Ovary (tissue), 9 donors: ENCODE results near the gene MAD2L1BP. TPM values are rescaled to one million over a fixed set of nuclear protein-coding genes. Genes with fewer than 3 reads are reported as not detected.
A peak's percentile ranks its signal among the peaks of the same experiment; 100 is the strongest.

Experiments used
- DNase-seq, 5 donors: peaks; one replicate each; pipeline ENCODE4 v3.0.0-alpha.2; 2019 to 2020
- H3K27ac ChIP-seq, 2 donors: fragments of 200-600 bp; one replicate each; pipeline versions ENCODE4 v1.5.1 to v1.8.0; 2019 to 2022
- H3K27me3 ChIP-seq: fragments of 200-600 bp; one replicate; pipeline ENCODE4 v1.8.0; 2022
- H3K36me3 ChIP-seq: fragments of 200-600 bp; sonication (generic); one replicate; pipeline ENCODE4 v1.5.1; 2019
- H3K4me1 ChIP-seq: one replicate; pipeline ENCODE4 v1.8.1; 2013; ENCODE audit warnings: mild to moderate bottlenecking, moderate library complexity; ENCODE audit not compliant: insufficient read depth
- H3K4me3 ChIP-seq: fragments of 200-600 bp; sonication (generic); one replicate; pipeline ENCODE4 v1.5.1; 2017
- H3K9me3 ChIP-seq, 2 donors: fragments of 200-600 bp in 1 of 2; sonication (generic) in 1 of 2; one replicate each; pipeline versions ENCODE4 v1.5.1 to v1.8.1; 2013 to 2019; ENCODE audit warnings: mild to moderate bottlenecking in 1 of 2, moderate library complexity in 1 of 2
- EP300 ChIP-seq: sonication (generic); formaldehyde crosslinking; IDR thresholded peaks from one replicate; pipeline ENCODE4 v1.6.1; 2017; ENCODE audit warnings: antibody characterized with exemption
- POLR2A ChIP-seq: fragments of 450-650 bp; IDR thresholded peaks from one replicate; pipeline ENCODE4 v1.6.1; 2017; ENCODE audit warnings: antibody characterized with exemption, mild to moderate bottlenecking, moderate library complexity
- WGBS, 3 donors: extraction: QIAGEN DNeasy Blood & Tissue Kit in 1 of 3; methylation state at CpG; one replicate each; pipeline versions ENCODE4 v1.1.5 to v1.1.7; 2013 to 2017; 5-methylcytosine and 5-hydroxymethylcytosine counted together
- intact Hi-C, 4 donors: fragments of 100-400 bp; cut with DNase I; formaldehyde crosslinking; loops; one replicate each; pipeline versions ENCODE4 v1.11.0 to v1.15.1; 2022 to 2023
- polyA plus RNA-seq, 2 donors: library from polyadenylated mRNA; stranded (reverse); fragments of 200-250 nt in 1 of 2; fragments of 350-450 nt in 1 of 2; fragmentation: Illumina TruSeq in 1 of 2; extraction: RNeasy Lipid Tissue Mini Kit (QIAGEN cat#74804) in 1 of 2; gene quantifications; one replicate each; pipeline ENCODE4 v1.2.3, GENCODE V29; 2013 to 2014
- total RNA-seq, 7 donors: library from RNA; depleted of rRNA in 2 of 7; stranded (reverse); fragments of >200 nt in 2 of 7; fragmentation: NEBNext Ultra II Directional in 3 of 7; extraction: Animal tissue kit (Norgen Biotek cat#: 25700) in 3 of 7; gene quantifications; one replicate each; pipeline versions ENCODE4 v1.1.0 to v1.2.4, GENCODE V29; 2016 to 2023
- TF ChIP-seq, protein P1 (sequence below), 3 donors: fragments of 450-650 bp in 2 of 3; fragments of 200-600 bp in 1 of 3; IDR thresholded peaks; one replicate each; pipeline versions ENCODE4 v1.5.1 to v1.8.0; 2016 to 2022; ENCODE audit warnings: antibody characterized with exemption in 3 of 3, mild to moderate bottlenecking in 1 of 3
- donor health status: DM: no; HTN: no; CAD: no; lungs with moderate emphysema.
- donor health status: DM: no; HTN: no; CAD: no.
- donor health status: Bipolar disorder and iron deficiency.
- donor health status: DM: yes; HTN: yes; CAD: no.
- donor health status: DM: no; HTN: no; CAD: no.
- donor health status: DM: yes; HTN: yes; CAD: no.

Gene MAD2L1BP
- total and polyA plus RNA-seq, 9 donors: 11.9 to 28.4 (median 16.8) TPM

DNA sequence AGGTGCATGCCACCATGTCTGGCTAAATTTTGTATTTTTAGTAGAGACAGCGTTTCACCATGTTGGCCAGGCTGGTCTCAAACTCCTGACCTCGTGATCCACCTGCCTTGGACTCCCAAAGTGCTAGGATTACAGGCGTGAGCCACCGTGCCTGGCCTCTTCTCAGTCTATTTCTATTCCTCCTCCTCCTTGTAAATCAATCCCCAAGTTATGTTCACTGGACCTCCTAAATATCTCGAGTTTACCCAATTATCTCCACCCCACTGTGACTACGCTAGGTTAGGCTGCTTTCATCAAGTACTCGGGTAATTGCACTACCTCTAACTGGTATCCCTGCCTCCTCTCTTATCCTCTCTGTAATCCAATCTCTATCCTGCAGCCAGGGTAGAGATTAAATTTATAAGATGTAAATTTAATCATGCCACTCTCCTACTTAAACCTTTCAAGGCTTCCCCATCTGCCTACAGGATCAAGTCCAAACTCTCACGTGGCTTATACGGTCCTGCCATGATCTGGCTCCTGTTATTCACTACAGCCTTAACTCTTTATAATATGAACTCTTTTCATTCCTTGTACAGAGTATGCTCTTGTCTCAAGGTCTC lies 837 bp upstream of the MAD2L1BP start:
- TF ChIP-seq, protein P1, sequence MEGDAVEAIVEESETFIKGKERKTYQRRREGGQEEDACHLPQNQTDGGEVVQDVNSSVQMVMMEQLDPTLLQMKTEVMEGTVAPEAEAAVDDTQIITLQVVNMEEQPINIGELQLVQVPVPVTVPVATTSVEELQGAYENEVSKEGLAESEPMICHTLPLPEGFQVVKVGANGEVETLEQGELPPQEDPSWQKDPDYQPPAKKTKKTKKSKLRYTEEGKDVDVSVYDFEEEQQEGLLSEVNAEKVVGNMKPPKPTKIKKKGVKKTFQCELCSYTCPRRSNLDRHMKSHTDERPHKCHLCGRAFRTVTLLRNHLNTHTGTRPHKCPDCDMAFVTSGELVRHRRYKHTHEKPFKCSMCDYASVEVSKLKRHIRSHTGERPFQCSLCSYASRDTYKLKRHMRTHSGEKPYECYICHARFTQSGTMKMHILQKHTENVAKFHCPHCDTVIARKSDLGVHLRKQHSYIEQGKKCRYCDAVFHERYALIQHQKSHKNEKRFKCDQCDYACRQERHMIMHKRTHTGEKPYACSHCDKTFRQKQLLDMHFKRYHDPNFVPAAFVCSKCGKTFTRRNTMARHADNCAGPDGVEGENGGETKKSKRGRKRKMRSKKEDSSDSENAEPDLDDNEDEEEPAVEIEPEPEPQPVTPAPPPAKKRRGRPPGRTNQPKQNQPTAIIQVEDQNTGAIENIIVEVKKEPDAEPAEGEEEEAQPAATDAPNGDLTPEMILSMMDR (IDR thresholded peaks at IDR 0.05): no peak
- TF ChIP-seq POLR2A: no peak
- TF ChIP-seq EP300: no peak
- Histone ChIP-seq H3K4me1 (peaks cover 4% of the 10 kb centered on the region), H3K36me3 (no peaks in the 10 kb centered on the region), H3K27me3 (no peaks in the 10 kb centered on the region), H3K27ac (no peak overlapping the region), H3K4me3 (no peak overlapping the region), H3K9me3 (no peaks in the 10 kb centered on the region)
- intact Hi-C loops: no loop called here
- no peak for DNase-seq
- 59 to 62% (median 60%) methylated on average over 9 of the region's 9 CpGs for WGBS, 3 donors

DNA sequence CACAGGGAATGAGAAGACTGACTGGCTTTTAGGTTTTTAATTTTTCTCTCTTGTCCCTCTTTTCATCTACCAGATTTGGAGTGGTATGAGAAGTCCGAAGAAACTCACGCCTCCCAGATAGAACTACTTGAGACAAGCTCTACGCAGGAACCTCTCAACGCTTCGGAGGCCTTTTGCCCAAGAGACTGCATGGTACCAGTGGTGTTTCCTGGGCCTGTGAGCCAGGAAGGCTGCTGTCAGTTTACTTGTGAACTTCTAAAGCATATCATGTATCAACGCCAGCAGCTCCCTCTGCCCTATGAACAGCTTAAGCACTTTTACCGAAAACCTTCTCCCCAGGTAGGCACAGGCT lies 644 bp downstream of the MAD2L1BP start:
- Histone ChIP-seq H3K4me3 (peak overlapping the region; percentile 62), H3K27ac (peak overlapping the region in 1 of 2 donors; percentile 23), H3K4me1 (peaks cover 4% of the 10 kb centered on the region), H3K27me3 (no peaks in the 10 kb centered on the region), H3K9me3 (no peaks in the 10 kb centered on the region), H3K36me3 (no peaks in the 10 kb centered on the region)
- 10 to 14% (median 13%) methylated on average over 7 of the region's 7 CpGs for WGBS, 3 donors
- intact Hi-C loops: no loop called here
- DNase-seq: no peak
- TF ChIP-seq EP300 (no peak), POLR2A (no peak)
- TF ChIP-seq, protein P1 (IDR thresholded peaks at IDR 0.05): no peak

GRCh38 chr6:43639984-43640800 lies 4.6 kb downstream of the MAD2L1BP start:
- Histone ChIP-seq H3K4me3 (no peak overlapping the region), H3K36me3 (no peaks in the 10 kb centered on the region), H3K9me3 (no peaks in the 10 kb centered on the region), H3K4me1 (peaks cover 4% of the 10 kb centered on the region), H3K27ac (no peak overlapping the region), H3K27me3 (no peaks in the 10 kb centered on the region)
- TF ChIP-seq POLR2A (no peak), EP300 (no peak)
- TF ChIP-seq, protein P1 (IDR thresholded peaks at IDR 0.05): no peak
- no peak for DNase-seq
- 90 to 97% (median 92%) methylated on average over 21 of the region's 21 CpGs for WGBS, 3 donors
- intact Hi-C loops: no loop called here

DNA sequence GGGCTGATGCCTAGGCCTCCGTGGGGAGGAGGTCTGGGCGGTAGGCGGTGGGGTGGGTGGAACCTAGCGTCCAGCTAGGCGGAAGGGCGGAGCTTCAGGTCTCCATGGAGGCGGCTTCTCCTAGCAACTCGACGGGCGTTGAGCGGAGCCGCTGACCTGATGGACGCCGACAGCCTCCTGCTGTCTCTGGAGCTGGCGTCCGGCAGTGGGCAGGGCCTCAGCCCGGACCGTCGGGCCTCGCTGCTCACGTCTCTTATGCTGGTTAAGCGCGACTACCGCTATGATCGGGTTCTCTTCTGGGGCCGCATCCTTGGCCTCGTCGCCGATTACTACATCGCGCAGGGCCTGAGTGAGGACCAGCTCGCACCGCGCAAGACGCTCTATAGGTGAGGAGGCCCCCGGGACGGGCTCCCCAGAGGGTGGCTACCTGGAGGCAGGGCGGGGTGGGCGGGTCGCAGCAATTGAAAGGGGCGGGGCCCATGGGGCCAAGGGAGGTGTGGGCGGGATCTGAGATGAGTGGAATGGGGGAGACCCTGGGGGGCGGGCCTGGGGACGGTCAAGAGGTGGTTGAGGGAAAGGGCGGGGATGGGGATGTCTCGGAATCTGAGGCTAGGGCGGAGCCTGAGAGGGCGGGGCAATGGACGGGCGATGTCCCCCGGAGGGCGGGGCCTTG lies 9.4 kb downstream of the MAD2L1BP start, which contains the start of gene RSPH9:
RSPH9 (plus strand) TSS at position 97 of the 673 bp plus-strand sequence; CDS start at position 160, 63 bp downstream.
- Histone ChIP-seq H3K27ac (no peak within 1 kb of the TSS), H3K9me3 (no peaks in the 10 kb centered on the region), H3K27me3 (no peaks in the 10 kb centered on the region), H3K4me3 (peak within 1 kb of the TSS; percentile 42), H3K36me3 (no peaks in the 10 kb centered on the region), H3K4me1 (peaks cover 3% of the 10 kb centered on the region)
- DNase-seq: peak; percentile 51 to 71 (median 64)
- TF ChIP-seq, protein P1 (IDR thresholded peaks at IDR 0.05): no peak
- no peak for TF ChIP-seq POLR2A
- no peak for TF ChIP-seq EP300
- 1 to 3% (median 2%) methylated on average over 25 to 52 of the region's 52 CpGs for WGBS, 3 donors
- intact Hi-C loops: no loop called here
